Measurements from ENCODE around the gene PLEKHN1.
"Not testable (repeated sequence)": the region's sequence is repeated elsewhere in the genome, so short reads cannot be mapped to it uniquely, and the experiment has no call there.

PLEKHN1 gene

DNA sequence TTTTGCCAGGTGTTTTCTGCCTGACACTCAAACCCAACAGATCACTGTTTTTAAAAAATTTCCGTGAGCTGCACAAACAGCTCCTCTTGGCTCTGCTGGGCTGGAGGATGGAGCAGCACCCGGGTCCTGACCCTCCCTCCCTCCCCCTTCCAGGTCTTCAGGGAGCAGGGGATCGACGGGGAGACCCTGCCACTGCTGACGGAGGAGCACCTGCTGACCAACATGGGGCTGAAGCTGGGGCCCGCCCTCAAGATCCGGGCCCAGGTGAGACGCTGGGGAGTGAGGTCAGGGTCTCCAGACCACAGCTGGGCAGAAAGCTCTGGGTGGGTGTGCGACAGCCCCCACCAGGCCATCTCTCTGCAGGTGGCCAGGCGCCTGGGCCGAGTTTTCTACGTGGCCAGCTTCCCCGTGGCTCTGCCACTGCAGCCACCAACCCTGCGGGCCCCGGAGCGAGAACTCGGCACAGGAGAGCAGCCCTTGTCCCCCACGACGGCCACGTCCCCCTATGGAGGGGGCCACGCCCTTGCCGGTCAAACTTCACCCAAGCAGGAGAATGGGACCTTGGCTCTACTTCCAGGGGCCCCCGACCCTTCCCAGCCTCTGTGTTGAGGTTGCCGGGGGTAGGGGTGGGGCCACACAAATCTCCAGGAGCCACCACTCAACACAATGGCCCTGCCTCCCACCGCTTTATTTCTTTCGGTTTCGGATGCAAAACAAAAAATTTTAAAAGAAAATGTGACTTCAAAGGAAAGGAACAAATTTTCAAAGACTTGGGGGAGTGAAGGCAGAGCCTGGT, 22.5 kb upstream of the PLEKHN1 start:
- no peak for DNase-seq

DNA sequence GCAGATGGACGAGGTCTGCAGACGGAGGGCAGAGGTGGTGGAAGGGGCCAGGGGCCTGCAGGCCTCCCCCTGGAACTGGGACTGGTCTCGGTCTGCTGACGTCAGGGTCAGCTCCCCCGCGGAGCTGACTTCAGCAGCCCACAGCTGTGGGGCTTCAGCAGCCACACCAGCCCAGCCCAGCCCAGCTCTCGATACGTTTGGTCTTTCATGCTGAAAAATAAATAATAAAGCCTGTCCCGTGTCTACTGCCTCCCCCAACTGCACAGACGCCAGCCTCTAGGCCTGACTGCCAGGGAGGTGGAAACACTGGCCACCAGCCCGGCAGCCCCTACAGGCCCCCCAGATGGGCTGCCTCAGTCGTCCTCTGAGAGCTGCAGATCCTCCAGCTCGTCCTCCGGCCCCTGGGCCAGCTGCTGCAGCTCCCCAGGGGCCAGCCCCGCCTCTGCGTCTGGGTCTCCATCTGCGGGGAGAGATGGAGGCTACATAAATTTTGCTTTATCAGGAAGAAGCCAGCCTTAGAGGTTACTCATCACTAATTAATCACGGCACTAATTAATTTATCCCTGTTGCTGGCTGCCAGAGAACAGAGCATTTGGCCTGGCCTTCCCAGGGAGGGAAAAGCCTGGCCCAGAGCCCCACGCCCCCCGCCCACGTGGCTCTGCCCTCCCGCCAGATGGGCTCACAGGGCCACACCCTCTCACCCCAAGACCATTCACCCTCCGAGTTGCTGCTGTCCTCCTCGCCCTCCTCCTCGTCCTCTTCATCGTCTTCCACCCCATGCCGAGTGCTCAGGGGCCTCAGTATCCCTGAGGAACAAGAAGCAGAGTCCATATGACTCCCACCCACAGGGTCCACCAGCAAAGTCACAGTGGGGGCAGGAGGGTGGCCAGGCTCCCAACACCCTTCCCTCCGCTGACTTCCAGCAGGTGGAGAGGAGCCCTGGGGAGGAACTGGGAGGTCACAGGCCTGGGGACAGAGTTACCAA, 21.6 kb upstream of the PLEKHN1 start:
- DNase-seq: no peak

DNA sequence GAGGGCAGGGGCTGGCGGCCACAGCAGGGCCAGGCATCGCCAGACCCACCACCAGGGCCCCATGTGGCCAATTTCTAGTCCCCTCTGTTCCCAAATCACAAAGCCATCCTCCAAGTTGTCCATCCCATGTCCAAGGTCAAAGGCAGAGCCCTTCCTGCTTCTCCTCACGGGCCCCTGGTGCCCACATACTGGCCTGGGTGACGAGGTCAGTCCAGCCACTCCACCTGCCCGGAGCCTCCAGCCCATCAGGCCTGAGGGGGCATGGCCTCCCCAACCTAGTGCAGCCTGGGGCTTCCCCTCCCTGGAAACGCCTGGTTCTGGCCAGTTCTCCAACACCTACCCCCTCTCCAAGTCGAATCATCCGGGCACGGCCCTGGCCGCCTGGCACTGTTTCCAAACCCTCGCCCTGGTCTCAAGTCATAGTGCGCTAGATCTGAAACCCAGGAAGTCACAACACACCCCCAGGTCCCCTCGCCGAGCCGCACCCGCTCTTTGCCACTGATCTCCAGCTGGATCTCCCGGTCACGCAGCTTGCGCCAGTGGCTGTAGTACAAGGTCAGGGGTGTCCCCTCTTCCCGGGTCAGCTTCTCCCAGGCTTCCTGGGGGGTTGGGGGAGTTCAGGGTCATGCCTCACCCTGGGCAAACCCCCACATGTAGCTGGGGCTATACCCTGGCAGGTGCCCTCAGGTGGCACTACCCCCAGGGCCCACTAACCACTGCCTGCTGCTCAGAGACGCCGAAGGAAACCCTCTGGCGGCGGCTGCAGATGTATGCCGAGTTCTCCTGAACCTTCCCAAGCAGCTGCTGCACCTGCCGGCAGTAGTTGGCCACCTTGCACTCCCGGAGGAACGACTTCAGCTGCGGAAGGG, 20.4 kb upstream of the PLEKHN1 start:
- no peak for DNase-seq

DNA sequence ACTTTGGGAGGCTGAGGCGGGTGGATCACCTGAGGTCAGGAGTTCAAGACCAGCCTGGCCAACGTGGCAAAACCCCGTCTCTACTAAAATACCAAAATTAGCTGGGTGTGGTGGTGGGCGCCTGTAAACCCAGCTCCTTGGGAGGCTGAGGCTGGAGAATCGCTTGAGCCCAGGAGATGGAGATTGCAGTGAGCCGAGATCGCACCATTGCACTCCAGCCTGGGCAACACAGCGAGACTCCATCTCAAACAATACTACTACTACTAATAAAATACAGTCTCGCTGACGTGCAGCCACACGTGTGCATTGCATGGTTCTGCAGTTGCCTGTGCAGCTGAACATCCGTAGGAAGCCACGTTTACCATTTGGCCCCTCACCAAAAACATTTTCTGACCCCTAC, 19.5 kb upstream of the PLEKHN1 start:
- DNase-seq: not testable (repeated sequence)

DNA sequence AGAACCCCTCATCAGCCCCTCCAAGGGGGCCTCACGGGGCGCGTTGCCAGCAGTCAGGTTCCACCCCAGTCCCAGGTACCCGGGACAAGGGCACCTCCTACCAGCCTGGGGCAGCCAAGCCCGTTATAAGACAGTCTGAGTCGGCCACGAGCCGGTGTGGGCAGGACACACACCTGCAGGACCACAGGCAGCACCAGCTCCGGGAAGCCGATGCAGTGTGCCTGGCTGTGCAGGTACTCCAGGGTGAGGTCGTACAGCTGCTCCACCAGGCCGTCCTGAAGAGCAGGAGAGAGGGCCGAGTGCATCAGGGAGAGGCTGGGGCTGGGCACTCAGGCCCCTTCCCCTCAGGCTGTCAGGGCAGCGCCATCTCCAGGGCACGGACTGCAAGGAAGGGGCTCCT, 18.3 kb upstream of the PLEKHN1 start:
- no peak for DNase-seq

DNA sequence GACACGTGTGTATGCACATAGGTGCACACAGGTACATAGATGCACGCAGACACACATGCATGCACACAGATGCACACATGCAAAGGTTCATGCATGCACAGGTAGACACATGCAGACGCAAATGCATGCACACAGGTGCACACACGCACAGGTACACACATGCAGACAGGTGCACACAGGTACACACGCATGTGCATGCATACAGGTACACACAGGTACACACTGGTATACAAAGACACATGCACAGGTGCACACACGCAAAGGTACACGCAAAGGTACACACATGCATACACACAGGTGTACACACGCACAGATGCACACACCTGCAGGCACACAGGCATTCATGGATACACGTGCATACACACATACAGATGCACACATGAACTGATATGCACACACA, 16.0 kb upstream of the PLEKHN1 start:
- DNase-seq: no peak

DNA sequence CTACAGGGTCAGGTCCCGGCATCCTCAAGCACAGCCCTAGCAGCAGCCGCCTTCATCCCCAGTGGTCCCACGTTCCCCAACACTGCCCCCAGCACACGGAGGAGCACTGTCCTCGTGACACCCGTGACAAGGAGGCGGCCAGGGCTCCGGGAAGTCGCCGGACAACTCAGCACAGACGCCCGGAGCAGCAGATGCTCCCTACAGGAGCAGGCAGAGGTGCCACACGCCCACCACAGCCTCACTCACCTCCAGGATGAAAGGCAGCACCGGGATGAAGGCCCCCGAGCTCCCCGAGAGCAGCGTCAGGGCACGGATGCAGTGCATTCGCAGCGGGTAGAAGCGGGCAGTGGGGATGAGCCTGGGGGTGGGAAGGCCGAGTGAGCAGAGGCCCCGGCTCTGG, 15.4 kb upstream of the PLEKHN1 start:
- DNase-seq: no peak

DNA sequence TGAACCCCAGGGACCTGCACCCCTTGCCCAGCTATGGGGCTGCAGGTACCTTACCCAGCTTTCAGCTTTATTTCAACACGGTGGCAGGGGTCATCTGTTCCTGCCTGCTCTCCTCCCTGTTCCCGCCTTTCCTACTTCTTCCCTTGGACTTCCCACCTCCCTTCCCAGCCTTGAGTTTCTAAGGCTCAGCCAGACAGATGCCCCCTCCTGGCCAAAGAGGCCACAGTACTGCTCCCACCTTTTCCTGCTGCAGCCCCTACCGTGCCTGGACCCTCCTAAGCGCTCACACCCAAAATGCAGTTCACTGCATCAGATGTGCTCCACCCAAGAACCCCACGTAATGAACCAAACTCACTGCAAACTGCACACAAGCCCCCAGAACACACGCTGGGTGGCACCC, 14.9 kb upstream of the PLEKHN1 start:
- no peak for DNase-seq

DNA sequence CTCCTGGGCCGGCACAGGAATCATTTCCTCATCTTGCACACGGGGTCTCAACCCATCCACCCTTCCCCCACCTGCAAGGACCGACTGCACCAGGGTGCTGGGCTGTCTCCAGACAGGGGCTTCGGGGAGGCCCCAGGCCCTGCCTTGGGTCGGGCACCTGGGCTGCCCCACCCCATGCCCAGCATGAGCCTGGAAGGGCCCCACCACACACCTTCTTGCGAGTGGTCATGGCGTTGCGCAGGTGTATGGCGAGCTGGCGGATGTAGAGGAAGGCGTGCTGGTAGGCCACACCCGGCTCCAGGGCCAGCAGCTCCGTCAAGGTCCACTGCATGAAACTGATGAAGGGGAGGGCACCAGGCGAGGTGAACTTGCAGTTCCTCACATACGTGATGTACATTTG, 14.1 kb upstream of the PLEKHN1 start:
- DNase-seq: no peak

DNA sequence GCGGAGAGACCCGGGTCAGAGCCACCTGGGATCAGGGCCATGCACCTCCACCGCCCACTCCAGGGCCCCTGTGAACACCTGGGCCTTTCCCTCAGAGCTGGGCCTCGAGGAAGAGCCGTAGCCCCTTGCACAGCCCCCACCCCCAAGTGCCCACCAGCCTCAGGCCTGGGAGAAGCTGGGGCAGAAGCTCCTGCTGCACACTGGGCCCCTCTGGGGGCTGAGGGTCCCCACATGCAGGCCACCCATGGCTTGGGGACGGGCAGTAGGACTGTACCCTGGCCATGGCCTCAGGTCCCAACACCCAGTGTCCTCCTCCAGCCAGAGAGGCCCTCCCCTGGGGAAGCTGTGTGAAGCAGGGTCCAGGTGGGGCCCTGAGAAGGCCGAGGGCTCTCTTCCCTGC, 13.7 kb upstream of the PLEKHN1 start:
- DNase-seq: no peak

DNA sequence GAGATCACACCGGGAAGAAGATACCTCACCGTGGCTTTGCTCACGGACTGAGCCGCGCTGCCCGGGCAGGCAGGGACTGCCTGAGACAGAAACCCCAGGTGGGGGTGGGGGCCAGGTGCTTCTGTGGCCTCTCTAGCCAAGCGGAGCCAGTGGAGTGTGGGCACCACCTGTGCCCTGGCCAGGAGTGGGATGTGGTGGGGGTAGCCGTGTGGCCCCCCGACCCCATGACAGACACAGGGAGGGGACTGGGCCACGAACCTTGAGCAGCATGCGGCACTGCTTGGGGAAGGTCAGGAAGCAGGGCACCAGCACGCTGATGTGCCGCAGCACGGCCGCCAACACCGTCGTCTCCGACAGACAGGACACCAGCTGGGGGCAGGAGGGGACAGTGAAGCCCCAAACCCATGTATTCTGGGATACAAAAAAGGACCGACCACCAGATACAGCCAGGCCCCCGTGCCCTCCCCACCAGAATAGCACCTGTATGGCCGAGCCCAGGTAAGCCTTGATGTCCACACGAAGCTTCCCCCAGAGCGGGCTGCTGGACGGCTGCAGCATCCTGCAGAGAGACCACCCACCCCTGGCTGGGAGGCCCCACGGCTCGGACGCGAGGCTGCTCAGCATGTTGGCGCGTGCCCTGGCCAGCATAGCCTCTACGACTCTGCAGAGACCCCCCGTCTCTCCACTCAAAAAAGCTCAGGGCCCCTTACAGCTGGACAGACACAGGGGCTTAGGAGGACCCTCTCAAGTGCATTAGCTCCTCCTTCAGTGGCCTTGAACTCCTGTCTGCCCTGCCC, 12.6 kb upstream of the PLEKHN1 start:
- no peak for DNase-seq

DNA sequence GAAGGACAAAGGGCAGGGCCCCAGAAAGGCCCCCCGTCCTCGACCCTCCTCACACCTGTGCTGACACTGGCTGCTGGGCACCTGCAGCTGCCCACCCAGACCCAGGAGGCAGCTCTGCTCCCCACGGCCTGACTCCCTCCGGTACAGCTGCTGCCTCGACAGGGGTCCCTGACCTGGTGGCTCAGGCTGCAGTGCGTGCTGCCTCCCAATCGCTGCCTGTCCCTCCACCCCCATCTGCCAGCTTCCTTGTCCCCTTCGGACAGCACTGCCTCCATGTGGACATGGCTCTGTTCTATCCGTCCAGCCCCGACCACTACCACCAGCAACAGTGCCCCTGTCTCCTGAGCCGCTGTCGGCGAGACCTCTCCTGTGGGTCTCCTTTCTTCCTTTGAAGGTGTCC, 11.4 kb upstream of the PLEKHN1 start:
- DNase-seq: no peak

DNA sequence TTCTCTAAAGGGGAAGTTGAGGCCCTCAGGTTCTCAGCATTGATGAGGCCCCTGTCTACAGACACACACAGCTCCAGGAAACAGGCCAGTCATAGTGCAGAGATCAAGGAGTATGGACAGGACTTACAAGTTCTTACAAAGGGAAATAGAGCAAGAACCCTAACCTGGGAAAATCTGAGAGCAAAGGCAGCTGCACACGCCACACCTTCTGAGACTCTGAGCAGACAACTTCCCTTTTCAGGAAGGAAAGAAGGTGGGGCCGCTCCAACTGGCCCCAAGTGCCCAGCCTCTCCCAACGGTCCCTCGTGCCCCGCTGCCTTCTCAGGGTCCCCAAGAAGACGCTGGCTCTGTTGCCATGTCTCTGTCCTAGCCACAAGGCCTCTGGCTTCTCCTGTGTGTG, 10.8 kb upstream of the PLEKHN1 start:
- DNase-seq: no peak

DNA sequence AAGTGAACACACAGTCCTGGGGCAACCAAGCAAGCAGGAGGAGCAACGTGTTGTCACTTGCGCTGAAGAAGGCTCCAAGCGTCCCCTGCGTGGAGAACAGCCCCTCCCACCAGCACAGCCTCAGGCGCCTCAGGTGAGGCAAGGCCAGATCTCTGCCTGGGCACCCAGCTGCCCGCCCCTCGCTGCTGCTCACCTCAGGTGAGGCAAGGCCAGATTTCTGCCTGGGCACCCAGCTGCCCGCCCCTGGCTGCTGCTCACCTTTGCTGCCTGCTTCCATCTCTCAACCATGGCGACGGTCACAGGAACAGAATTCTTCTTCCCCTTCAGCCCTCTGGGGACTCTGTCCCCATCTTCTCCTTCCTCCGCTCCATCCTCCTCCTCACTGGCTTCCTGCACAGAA, 9.6 kb upstream of the PLEKHN1 start:
- DNase-seq: no peak

DNA sequence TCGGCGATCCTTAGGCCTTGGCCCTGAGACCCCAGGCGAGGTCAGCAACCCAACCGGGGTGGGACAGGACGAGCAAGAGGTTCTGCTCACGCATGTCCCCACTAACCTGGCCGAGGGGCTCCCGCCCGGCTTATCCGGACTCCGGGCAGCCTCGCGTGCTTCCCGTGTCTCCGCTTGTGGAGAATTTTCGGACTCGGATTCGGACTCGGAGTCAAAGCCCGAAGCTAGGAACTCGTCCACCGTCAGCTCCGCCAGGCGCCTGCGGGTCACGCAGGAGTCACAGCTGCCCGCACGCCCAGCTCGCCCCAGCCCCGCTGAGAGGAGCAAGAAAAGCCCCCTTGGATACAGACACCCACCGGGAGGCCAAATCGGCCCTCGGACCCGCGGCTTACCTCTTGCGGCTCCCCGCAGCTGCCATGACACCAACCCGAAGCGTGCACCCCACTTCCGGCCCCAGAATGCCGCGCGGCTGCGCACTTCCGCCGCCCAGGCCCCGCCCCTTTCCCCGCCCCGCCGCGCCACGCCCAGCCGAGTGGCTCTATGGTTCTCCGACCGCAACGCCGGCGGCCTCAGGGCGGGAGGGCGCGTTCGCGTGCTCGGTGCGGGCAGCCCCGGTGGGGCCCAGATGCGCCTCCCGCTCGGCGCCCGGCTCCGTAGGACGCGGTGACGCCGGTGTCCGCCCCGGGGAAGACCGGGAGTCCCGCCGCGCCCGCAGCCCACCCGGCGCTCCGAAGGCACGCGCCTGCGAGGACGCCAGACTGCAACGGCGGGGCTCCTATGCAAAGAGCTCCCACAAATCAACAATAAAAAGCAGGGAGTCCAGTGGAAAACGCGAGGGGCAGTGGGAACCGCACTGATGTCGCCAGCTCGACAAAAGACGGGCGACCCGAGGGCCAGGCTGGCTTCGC, 7.2 kb upstream of the PLEKHN1 start, which contains the start of gene NOC2L:
Gene NOC2L, minus strand, starts transcription at position 434 of the 908 bp plus-strand sequence. Its CDS starts 16 bp downstream, at position 418.
- peak; percentile 91 for DNase-seq

DNA sequence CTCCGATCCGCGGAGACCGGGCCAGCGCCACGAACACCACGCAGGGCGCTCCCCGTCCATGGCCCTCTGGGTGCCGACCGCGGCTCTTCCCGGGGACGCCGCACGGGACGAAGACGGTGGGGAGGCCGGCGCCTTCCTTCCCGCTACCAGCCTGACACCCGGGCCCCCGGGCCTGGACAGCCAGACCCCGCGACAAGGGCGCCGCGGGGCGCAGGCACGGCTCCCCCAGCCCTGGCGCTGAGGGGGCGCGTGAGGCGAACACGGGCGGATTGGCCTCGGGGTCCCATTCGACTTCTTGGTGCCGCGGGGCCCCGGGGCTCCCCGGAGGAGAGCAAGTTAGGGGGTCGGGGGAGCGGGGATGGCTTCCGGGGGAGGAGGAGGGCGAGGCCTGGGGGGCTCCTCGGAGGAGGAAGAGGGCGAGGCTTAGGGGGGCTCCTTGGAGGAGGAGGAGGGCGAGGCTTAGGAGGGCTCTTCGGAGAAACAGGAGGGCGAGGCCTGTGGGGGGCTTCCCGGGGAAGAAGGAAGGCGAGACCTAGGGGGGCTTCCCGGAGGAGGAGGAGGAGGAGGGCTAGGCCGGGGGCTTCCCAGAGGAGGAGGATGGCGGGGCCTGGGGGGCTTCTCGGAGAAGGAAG, 6.4 kb upstream of the PLEKHN1 start:
- no peak for DNase-seq

DNA sequence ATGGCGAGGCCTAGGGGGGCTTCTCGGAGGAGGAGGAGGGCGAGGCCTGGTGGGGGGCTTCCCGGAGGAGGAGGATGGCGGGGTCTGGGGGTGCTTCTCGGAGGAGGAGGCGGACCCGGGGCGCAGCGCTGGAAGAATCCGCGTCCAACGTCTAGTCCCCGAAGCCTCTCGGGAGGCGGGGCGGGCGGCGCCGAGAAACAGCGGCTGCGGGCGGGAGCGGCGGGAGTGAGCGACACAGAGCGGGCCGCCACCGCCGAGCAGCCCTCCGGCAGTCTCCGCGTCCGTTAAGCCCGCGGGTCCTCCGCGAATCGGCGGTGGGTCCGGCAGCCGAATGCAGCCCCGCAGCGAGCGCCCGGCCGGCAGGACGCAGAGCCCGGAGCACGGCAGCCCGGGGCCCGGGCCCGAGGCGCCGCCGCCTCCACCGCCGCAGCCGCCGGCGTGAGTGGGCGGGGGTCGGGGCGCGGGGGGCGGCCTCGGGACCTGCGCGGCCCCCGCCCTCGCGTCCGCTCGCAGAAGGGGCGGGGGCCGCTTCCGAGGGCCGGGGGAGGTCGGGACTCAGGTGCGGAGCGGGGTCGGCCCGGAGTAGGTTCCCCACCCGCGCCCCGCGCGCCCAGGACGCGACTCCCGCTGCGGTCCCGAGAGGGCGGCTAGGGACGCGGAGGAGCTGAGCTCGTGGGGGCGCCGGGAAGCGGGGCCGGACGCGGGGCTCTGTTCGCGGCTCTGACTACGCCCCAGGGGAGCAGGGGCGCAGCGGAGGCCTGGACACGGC, 5.7 kb upstream of the PLEKHN1 start, which contains the start of gene KLHL17:
Gene KLHL17, plus strand, starts transcription at position 222 of the 769 bp plus-strand sequence. Its CDS starts 110 bp downstream, at position 332.
- peak; percentile 78 for DNase-seq

DNA sequence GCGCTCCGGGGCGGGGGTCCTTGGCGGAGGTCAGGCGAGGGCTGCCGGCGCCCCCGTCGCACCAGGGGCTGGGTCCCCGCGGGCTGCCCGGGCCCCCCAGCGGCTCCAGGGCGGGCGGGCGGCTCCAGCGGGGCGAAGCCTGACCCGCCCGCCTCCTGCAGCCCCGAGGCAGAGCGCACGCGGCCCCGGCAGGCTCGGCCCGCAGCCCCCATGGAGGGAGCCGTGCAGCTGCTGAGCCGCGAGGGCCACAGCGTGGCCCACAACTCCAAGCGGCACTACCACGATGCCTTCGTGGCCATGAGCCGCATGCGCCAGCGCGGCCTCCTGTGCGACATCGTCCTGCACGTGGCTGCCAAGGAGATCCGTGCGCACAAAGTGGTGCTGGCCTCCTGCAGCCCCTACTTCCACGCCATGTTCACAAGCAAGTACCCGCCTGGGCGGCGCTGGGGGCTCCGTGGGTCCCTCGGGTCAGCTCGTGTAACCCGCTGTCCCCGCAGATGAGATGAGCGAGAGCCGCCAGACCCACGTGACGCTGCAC, 5.1 kb upstream of the PLEKHN1 start:
- no peak for DNase-seq
